ENCODE measurements around the gene GRIK4. TPM values are rescaled to one million over a fixed set of nuclear protein-coding genes. Genes with fewer than 3 reads are reported as not detected.

GRIK4 gene
- total and polyA plus RNA-seq, 11 donors: 0.04 to 0.45 (median 0.12) TPM; not detected in 6

DNA sequence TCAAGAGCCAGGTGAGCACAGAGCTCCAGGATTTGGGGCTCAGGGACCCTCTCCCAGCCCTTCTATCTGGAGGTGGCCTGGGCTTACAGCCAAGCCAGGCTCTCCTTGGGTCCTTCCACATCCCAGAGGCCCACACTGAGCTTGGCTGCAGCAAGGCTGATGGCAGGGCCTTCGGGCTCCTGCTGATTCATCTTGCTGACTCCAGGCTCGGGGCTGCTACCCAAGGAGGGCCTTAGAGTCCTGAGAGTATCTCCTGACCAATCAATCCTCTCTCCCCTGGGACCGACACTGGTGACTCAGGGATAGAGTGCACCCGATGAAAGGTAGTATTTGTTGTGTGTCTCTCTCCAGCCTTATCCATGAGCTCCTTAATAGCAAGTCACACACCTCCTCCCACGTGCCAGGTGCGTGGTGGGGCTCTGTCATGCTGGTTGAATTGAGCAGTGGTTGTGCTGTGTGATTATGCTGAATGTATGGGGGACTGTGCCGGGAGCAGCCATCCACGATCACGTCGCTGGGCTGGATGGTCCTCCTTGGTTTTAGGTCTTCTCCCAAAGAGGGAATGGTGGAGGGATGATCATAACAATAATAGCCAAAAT is 62.3 kb downstream of the GRIK4 start:
- Histone ChIP-seq H3K9me3 (no peaks in the 10 kb centered on the region), H3K36me3 (no peaks in the 10 kb centered on the region), H3K4me3 (no peak overlapping the region), H3K27ac (no peak overlapping the region), H3K27me3 (peaks cover 0 to 16% (median 0%) of the 10 kb centered on the region in 9 donors), H3K4me1 (no peaks in the 10 kb centered on the region)
- 82 to 89% (median 86%) methylated on average over 10 of the region's 10 CpGs for WGBS, 4 donors
- no peak for DNase-seq
- intact Hi-C loops (cut with DNase I): no loop called here
- no peak for TF ChIP-seq POLR2A (IDR thresholded peaks at IDR 0.05)
- TF ChIP-seq, protein P1, sequence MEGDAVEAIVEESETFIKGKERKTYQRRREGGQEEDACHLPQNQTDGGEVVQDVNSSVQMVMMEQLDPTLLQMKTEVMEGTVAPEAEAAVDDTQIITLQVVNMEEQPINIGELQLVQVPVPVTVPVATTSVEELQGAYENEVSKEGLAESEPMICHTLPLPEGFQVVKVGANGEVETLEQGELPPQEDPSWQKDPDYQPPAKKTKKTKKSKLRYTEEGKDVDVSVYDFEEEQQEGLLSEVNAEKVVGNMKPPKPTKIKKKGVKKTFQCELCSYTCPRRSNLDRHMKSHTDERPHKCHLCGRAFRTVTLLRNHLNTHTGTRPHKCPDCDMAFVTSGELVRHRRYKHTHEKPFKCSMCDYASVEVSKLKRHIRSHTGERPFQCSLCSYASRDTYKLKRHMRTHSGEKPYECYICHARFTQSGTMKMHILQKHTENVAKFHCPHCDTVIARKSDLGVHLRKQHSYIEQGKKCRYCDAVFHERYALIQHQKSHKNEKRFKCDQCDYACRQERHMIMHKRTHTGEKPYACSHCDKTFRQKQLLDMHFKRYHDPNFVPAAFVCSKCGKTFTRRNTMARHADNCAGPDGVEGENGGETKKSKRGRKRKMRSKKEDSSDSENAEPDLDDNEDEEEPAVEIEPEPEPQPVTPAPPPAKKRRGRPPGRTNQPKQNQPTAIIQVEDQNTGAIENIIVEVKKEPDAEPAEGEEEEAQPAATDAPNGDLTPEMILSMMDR (IDR thresholded peaks at IDR 0.05): no peak
- ATAC-seq: no peak

DNA sequence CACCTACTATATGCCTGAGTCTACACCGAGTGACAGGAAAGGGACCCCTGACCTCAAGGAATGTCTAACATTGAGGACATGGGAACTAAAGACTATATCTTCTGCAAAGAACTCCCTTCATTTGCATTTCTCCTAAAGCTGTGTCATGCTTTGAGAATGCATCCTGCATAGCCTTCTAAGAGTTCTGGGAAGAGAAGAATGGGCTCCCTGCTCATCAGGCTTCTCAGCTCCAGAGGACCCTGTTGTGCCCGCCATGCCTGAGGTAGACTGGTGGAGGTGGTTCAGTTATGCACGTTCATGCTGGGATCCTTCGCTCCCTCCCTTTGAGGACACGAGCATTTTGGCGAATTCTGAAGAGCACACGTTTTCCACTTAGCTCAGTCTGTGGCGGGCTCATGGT is 63.3 kb downstream of the GRIK4 start:
- ATAC-seq (no peak), DNase-seq (no peak)
- 80 to 90% (median 85%) methylated on average over 8 of the region's 8 CpGs for WGBS, 4 donors
- Histone ChIP-seq H3K4me3 (no peak overlapping the region), H3K4me1 (no peaks in the 10 kb centered on the region), H3K27me3 (peaks cover 0 to 16% (median 0%) of the 10 kb centered on the region in 9 donors), H3K9me3 (no peaks in the 10 kb centered on the region), H3K36me3 (no peaks in the 10 kb centered on the region), H3K27ac (no peak overlapping the region)
- TF ChIP-seq, protein P1 (IDR thresholded peaks at IDR 0.05): no peak
- no peak for TF ChIP-seq POLR2A (IDR thresholded peaks at IDR 0.05)
- intact Hi-C loops (cut with DNase I): no loop called here

DNA sequence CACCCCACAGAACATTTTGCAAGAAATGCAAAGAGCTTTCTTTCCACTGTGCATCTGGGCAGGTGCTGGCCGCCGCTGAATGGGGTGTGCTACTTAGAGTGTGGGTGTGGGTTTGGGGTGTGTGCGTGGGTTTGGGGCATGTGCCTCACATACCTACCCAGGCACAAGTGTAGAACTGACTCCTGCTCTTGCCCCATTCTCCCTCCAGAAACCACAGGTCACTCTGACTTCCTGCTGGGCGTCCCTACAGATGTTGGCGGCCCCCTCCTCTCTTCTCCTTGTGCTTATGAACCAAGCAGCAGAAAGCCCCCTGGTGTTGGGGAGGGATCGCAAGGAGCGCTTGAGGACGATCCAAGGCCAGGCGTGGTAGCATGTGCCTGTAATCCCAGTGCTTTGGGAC is 63.9 kb downstream of the GRIK4 start:
- Histone ChIP-seq H3K9me3 (no peaks in the 10 kb centered on the region), H3K4me3 (no peak overlapping the region), H3K36me3 (no peaks in the 10 kb centered on the region), H3K27me3 (peaks cover 0 to 16% (median 0%) of the 10 kb centered on the region in 9 donors), H3K27ac (no peak overlapping the region), H3K4me1 (no peaks in the 10 kb centered on the region)
- ATAC-seq: no peak
- TF ChIP-seq POLR2A (IDR thresholded peaks at IDR 0.05): no peak
- TF ChIP-seq, protein P1 (IDR thresholded peaks at IDR 0.05): no peak
- intact Hi-C loops (cut with DNase I): no loop called here
- WGBS, 4 donors: 75 to 86% (median 79%) methylated on average over 9 of the region's 9 CpGs
- no peak for DNase-seq

DNA sequence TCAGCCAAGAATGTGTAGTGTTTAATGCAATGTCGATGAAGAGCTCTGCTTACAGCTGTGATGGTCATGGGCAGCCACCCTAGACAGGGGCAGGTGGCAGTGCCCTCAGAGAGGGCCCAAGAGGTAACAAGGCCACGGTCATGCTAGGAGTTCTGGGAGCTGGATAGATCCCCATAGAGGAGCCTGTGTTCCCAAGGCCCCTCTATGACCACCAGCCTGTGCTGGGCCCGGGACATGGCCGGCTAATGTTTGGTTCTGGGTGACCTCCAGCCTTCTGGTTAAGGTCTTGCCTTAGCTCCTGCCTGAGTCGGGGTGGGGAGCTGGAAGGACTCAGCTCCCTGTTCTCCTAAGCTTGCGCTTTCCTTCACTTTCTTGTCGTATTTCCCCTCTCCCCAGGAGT is 65.1 kb downstream of the GRIK4 start:
- Histone ChIP-seq H3K36me3 (no peaks in the 10 kb centered on the region), H3K27me3 (peaks cover 0 to 23% (median 0%) of the 10 kb centered on the region in 9 donors), H3K27ac (no peak overlapping the region), H3K4me3 (no peak overlapping the region), H3K9me3 (no peaks in the 10 kb centered on the region), H3K4me1 (no peaks in the 10 kb centered on the region)
- intact Hi-C loops (cut with DNase I): no loop called here
- no peak for TF ChIP-seq POLR2A (IDR thresholded peaks at IDR 0.05)
- TF ChIP-seq, protein P1 (IDR thresholded peaks at IDR 0.05): no peak
- ATAC-seq: no peak
- 79 to 87% (median 86%) methylated on average over 6 to 7 of the region's 7 CpGs for WGBS, 4 donors
- DNase-seq: no peak
